DMS79 treated with DMSO at 0.1 percent for 48 hours (cell line): ENCODE results near the gene CDC42.
"Not testable (repeated sequence)": the region's sequence is repeated elsewhere in the genome, so short reads cannot be mapped to it uniquely, and the experiment has no call there.

Experiments used
- DNase-seq: peaks from one replicate; lab custom pipeline; 2025; lab: John Stamatoyannopoulos, UW

Gene CDC42

GRCh38 chr1:22052115-22053016 is at the start of gene CDC42:
Gene CDC42, plus strand, starts transcription at chr1:22052709. Its CDS starts 25,770 bp downstream, at chr1:22078479.
- DNase-seq, result peak; percentile 99

- DNase-seq, result not testable (repeated sequence)
Measured at GRCh38 chr1:22002875-22003274, 49.6 kb upstream of the CDC42 start.

DNA sequence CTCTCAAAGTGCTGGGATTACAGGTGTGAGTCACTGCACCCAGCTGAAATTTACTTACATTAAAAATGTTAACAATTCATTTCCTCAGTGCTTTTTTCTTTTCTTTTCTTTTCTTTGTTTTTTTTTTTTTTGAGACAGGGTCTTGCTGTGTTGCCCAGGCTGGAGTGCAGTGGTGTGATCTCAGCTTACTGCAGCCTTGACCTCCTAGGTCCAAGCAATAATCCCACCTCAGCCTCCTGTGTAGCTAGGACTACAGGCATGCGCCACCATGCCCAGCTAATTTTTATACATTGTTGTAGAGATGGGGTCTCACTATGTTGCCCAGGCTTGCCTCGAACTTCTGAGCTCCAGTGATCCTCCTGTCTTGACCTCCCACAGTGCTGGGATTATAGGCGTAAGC is 48.5 kb upstream of the CDC42 start:
- not testable (repeated sequence) for DNase-seq

DNA sequence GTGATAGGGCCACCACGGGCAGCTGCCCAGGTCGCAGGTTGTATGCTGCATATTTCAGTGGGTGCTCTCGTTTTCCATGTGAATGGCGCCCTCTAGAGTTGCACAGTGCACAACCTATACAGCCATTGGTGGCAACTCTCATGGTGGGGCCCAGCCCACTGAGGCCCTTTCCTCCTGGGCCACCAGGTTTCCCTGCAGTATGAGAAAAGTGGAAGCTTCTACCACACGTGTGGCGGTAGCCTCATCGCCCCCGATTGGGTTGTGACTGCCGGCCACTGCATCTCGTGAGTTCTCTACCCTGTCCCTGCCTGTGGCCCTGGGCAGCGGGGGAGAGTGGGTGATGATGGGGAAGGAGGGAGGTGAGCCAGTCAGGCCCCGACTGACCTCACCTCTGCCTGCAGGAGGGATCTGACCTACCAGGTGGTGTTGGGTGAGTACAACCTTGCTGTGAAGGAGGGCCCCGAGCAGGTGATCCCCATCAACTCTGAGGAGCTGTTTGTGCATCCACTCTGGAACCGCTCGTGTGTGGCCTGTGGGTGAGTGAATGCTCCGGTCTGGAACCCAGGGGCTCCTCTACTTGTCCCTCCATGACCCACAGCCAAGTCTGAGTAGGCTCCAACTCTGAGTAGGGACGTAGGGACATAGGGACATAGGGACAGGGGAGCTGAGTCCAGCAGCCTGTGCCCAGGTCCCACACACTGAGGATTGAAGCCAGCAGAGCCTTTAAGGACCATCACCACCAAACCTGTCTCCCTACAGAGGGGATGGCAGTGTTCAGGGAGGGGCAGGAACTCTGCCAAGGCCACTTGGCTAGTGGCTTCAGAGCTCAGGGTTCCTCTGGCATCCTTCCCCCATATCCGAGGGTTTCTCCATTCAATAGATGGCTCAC is 47.0 kb upstream of the CDC42 start:
- DNase-seq, result not testable (repeated sequence)

- DNase-seq, result not testable (repeated sequence)
Measured at GRCh38 chr1:22006736-22007135, 45.8 kb upstream of the CDC42 start.

DNA sequence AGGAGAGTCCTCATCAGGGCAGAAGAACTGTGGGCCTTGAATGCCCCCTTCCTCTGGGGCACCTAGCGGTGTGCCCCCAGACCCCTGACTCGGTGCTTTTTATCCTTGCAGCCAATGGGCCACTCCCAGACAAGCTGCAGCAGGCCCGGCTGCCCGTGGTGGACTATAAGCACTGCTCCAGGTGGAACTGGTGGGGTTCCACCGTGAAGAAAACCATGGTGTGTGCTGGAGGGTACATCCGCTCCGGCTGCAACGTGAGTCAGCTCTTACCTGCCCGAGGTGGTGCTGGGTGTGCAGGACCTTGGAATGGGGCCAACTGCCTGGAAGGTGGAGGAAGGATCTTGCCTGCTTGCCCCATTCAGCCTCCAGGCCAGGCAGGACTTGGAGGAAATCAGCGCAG is 45.2 kb upstream of the CDC42 start:
- DNase-seq, result not testable (repeated sequence)

DNA sequence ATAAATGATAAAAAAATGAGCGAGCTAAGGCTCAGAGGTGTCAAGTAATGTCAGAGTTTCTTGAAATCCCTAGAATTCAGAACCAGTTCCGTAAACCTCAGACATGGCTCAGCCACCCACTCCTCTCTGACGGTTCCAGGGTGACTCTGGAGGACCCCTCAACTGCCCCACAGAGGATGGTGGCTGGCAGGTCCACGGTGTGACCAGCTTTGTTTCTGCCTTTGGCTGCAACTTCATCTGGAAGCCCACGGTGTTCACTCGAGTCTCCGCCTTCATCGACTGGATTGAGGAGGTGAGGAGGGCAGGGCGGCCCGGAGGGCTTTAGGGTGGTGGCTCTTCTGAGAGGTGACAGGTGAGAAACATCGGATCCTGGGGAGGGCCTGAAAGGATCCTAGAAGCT is 42.9 kb upstream of the CDC42 start:
- not testable (repeated sequence) for DNase-seq

- DNase-seq, result not testable (repeated sequence)
Measured at GRCh38 chr1:22012752-22013151, 39.8 kb upstream of the CDC42 start.

- DNase-seq, result not testable (repeated sequence)
Measured at GRCh38 chr1:22014575-22015206, 37.8 kb upstream of the CDC42 start.

- DNase-seq, result no peak
Measured at GRCh38 chr1:22018583-22019559, 33.6 kb upstream of the CDC42 start.

- DNase-seq, result no peak
Measured at GRCh38 chr1:22021061-22021460, 31.4 kb upstream of the CDC42 start.

GRCh38 chr1:22024485-22025367 is 27.8 kb upstream of the CDC42 start:
- peak; percentile 96 for DNase-seq

DNA sequence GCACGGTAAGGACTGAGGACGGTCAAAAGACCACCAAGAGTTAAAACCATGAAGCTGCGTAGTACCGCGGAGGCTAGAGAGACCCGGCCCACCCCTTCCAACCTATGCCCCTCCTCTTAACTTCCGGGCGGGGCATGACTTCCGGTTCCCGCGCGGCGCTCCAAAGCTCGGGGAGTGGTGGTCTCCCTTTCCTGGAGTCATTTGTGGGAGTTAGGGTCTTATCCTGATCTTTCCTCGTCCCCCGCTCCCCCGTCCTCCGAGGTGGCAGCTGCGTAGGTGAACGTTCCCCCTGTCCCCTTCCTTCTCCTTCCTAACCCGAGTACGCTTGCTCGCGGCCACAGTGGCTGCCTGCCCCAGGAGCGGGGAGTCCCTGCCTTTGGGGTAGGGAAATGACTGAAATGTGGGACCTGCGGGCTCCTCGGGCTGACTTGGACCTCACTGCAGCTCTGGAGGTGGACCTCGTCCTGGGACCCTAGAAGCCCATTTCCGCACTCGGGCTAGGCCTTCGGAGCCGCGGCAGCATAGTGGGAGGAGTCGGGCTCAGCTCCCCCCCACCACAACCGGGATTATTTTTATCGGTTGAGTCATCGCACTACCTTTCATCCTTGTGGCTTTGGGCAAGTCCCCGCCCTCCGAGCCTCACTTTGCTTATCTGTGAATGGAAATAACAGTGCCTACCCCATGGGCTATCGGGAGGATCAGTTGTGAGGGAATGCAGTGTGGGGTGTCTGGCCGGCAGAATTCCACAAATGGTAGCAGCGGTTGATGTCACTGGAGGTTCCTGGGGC is 26.9 kb upstream of the CDC42 start:
- DNase-seq, result peak; percentile 66

DNA sequence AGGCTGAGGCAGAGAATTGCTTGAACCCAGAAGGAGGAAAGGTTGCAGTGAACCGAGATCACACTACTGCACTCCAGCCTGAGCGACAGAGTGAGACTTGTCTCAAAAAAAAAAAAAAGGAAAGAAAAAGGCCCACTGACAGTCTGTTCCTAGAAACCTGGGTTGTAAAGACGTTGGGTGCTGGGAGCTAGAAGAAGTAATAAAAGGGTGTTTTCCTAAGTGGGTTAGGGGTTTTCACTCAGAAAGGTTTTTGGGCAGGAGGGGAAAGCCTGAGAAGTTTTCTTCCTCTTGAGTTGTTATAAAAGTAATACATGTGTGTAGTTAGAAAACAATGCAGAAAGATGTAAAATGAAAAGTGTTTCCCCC is 25.6 kb upstream of the CDC42 start:
- DNase-seq, result no peak

DNA sequence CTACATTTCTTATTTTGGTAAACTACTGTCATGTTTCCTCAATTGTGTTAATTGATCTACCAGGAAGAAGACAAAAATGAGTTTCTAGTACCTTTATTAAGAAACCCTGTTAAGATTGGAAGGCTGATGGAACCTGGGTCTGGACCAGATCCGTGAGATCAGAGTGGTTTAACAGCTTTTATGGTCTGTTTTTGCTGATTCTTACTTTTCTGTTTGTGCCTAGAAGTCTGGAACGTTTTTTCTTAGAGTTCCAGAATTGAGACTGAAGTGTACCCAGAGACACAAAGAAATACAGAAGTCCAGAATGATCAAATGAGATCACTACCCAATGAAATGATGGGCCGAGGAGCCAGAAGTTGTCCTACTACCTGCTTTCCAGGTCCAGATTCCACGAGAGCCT is 22.5 kb upstream of the CDC42 start:
- no peak for DNase-seq

GRCh38 chr1:22030473-22030872 is 22.0 kb upstream of the CDC42 start:
- DNase-seq, result no peak

DNA sequence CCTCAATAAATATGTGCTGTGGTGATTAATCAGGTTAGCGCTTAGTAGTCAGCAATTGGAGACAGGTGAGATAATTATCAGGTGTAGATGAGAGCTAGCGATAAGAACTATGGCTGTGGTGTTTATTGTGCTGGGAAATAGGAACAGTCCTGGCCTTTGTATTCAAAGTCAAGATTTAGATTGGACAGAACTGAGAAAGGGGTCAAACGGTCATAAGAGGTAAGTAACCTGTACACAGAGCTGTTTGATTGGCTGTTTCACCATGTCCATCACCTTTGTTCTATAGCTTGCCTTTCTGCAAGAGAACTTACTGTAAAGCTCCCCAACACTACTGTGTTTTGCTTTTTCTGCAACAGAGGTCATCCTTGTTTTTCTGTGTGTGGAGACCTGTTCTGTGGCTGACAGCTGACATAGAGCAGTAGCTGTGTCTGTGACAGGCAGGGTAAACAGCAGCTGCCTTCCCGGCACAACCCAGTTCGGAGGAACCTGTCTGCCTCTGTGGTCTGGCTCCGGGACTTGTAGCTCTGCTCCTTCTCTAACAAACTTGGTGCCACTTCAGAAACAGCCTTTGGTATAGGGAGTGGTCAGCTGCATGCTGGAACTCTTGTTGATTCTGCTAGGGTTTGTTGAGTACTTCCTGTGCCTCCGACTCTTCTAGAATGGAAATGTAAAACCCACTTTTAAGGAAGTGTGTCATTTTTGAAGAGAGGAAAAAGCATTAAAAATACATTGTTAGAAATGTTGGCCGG is 21.1 kb upstream of the CDC42 start:
- no peak for DNase-seq

DNA sequence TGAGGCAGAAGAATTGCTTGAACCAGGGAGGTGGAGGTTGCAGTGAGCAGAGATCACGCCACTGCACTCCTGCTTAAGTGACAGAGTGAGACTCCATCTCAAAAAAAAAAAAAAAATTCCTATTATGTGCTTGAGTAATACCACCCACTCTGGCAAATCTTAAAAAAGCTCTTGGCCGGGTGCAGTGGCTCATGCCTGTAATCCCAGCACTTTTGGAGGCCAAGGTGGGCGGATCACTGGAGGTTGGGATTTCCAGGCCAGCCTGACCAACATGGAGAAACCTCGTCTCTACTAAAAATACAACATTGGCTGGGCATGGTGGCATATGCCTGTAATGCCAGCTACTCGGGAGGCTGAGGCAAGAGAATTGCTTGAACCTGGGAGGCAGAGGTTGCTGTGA is 17.7 kb upstream of the CDC42 start:
- not testable (repeated sequence) for DNase-seq

GRCh38 chr1:22037520-22037919 is 15.0 kb upstream of the CDC42 start:
- DNase-seq, result no peak
